K562 (cell line): ENCODE results near the gene TEX35. TPM values are rescaled to one million over a fixed set of nuclear protein-coding genes. Genes with fewer than 3 reads are reported as not detected.

Experiments
- ATAC-seq: fragments of 200-7000 bp; cut with Tn5 transposase; 3 replicates; pipeline ENCODE4 v1.9.1; 2020; ENCODE audit warnings: moderate library complexity
- BruUV-seq: library from RNA; stranded (reverse); fragments of 400-500 nt; replicated peaks from 2 replicates; lab custom pipeline; 2021; lab: Mats Ljungman, UMichigan
- CTCF ChIA-PET: fragments of 300-600 bp; formaldehyde crosslinking; extraction: SDS; loops from one replicate; lab custom pipeline; 2021; ENCODE audit warnings: low intra/inter-chr PET ratio; lab: Yijun Ruan, JAX
- POLR2A ChIA-PET: fragments of 300-600, 350-650 bp; sonication (Branson Sonifier 250); formaldehyde crosslinking; extraction: SDS; loops from one replicate; lab custom pipeline; 2021; ENCODE audit warnings: antibody characterized with exemption, inconsistent platforms; lab: Yijun Ruan, JAX
- DNase-seq, 4 experiments: peaks; one replicate each; pipeline versions ENCODE4 v3.0.0 to v3.0.0-alpha.2; 2011 to 2018; ENCODE audit warnings: low spot score in 3 of 4, mixed read lengths in 3 of 4; ENCODE audit errors: extremely low read depth in 1 of 4
- FAIRE-seq: peaks from 2 replicates; lab custom pipeline; 2011; peaks lifted over from hg19 to GRCh38; lab: Jason Lieb, UNC
- H2AFZ ChIP-seq: 2 replicates; pipeline ENCODE4 v1.6.0; 2011; ENCODE audit warnings: low read depth, low read length, control low read depth, inconsistent platforms
- H3K27ac ChIP-seq: fragments of 200-600 bp; 3 replicates; pipeline ENCODE4 v1.8.0; 2011; ENCODE audit warnings: low read depth, mild to moderate bottlenecking, control low read depth, inconsistent platforms, low read length, moderate library complexity, mixed read lengths; ENCODE audit errors: extremely low read depth
- H3K27me3 ChIP-seq, 2 experiments: fragments of 300-600 bp in 1 of 2; 2 replicates in 1 of 2; 3 replicates in 1 of 2; pipeline versions ENCODE4 v1.6.0 to v1.8.0; 2011; ENCODE audit warnings: inconsistent platforms in 2 of 2, low read length in 2 of 2, mild to moderate bottlenecking in 1 of 2, mixed read lengths in 1 of 2, moderate library complexity in 1 of 2; ENCODE audit not compliant: control insufficient read depth in 2 of 2, insufficient read depth in 2 of 2
- H3K36me3 ChIP-seq: fragments of 300-600 bp; 3 replicates; pipeline ENCODE4 v1.8.0; 2011; ENCODE audit warnings: mild to moderate bottlenecking, low read length, inconsistent platforms; ENCODE audit not compliant: control insufficient read depth, insufficient read depth
- H3K4me1 ChIP-seq, 2 experiments: fragments of 200-600 bp in 1 of 2; replicated peaks in 1 of 2; 2 replicates in 1 of 2; 3 replicates in 1 of 2; pipeline versions ENCODE4 v1.5.1 to v1.8.0; 2011; ENCODE audit warnings: inconsistent platforms in 2 of 2, low read length in 2 of 2, mild to moderate bottlenecking in 1 of 2, mixed read lengths in 1 of 2, moderate library complexity in 1 of 2; ENCODE audit not compliant: control insufficient read depth in 2 of 2, insufficient read depth in 2 of 2
- H3K4me2 ChIP-seq: 2 replicates; pipeline ENCODE4 v1.6.1; 2011; ENCODE audit warnings: low read length, control low read depth, inconsistent platforms, mixed read lengths; ENCODE audit not compliant: insufficient read depth
- H3K4me3 ChIP-seq: fragments of 200-600 bp; sonication (generic), shearing (Covaris generic); 2 replicates; pipeline ENCODE4 v1.5.1; 2016; ENCODE audit warnings: control low read depth, inconsistent platforms
- H3K79me2 ChIP-seq: fragments of 200-600 bp; 3 replicates; pipeline ENCODE4 v1.8.0; 2011; ENCODE audit warnings: low read length, inconsistent platforms; ENCODE audit not compliant: control insufficient read depth, insufficient read depth
- H3K9ac ChIP-seq, 2 experiments: 2 replicates each; pipeline versions ENCODE4 v1.6.0 to v1.6.1; 2011; ENCODE audit warnings: low read depth in 2 of 2, low read length in 2 of 2, control low read depth in 1 of 2, inconsistent platforms in 1 of 2, mild to moderate bottlenecking in 1 of 2, mixed read lengths in 1 of 2; ENCODE audit not compliant: insufficient read depth in 1 of 2
- H3K9me1 ChIP-seq: one replicate; pipeline ENCODE4 v1.6.0; 2011; ENCODE audit warnings: inconsistent platforms, mild to moderate bottlenecking, low read length, moderate library complexity; ENCODE audit not compliant: control insufficient read depth, insufficient read depth
- H3K9me3 ChIP-seq: replicated peaks from 2 replicates; pipeline ENCODE4 v1.5.1; 2011; ENCODE audit warnings: low read depth, low read length, inconsistent platforms; ENCODE audit not compliant: control insufficient read depth, insufficient read depth
- H4K20me1 ChIP-seq: replicated peaks from 2 replicates; pipeline ENCODE4 v1.6.1; 2011; ENCODE audit warnings: low read length, inconsistent platforms, mixed read lengths; ENCODE audit not compliant: control insufficient read depth, insufficient read depth
- BRD4 ChIP-seq: fragments of 200-600 bp; sonication (generic); IDR thresholded peaks from 2 replicates; pipeline ENCODE4 v1.6.1; 2017; ENCODE audit warnings: inconsistent platforms
- BRF1 ChIP-seq: IDR thresholded peaks from 3 replicates; pipeline ENCODE4 v1.6.1; 2011; ENCODE audit warnings: borderline replicate concordance, mild to moderate bottlenecking; ENCODE audit not compliant: insufficient read length; ENCODE audit errors: extremely low read depth
- CEBPB ChIP-seq: fragments of 450-650 bp; IDR thresholded peaks from 2 replicates; pipeline ENCODE4 v1.6.1; 2016; ENCODE audit warnings: missing genetic modification characterization, missing compliant biosample characterization
- HINFP ChIP-seq: fragments of 450-650 bp; conservative IDR thresholded peaks from 2 replicates; pipeline ENCODE4 v1.6.1; 2016; ENCODE audit warnings: missing genetic modification characterization, low read depth, mild to moderate bottlenecking, control low read depth, missing compliant biosample characterization
- KLF16 ChIP-seq: IDR thresholded peaks from 2 replicates; pipeline ENCODE4 v1.6.1; 2016; ENCODE audit warnings: antibody characterized with exemption
- NFXL1 ChIP-seq: fragments of 450-650 bp; formaldehyde crosslinking; IDR thresholded peaks from 2 replicates; pipeline ENCODE4 v1.4.0; 2021; ENCODE audit warnings: mild to moderate bottlenecking
- NFYB ChIP-seq: IDR thresholded peaks from 2 replicates; pipeline ENCODE4 v1.6.1; 2011; ENCODE audit warnings: mild to moderate bottlenecking, moderate library complexity; ENCODE audit not compliant: insufficient read length; ENCODE audit errors: extremely low read depth
- RFX5 ChIP-seq: IDR thresholded peaks from 2 replicates; pipeline ENCODE4 v1.6.1; 2011; ENCODE audit warnings: low read depth, mild to moderate bottlenecking, improper control_type of control experiment, low read length
- YY1 ChIP-seq, 3 experiments: IDR thresholded peaks; 2 replicates each; pipeline ENCODE4 v1.6.1; 2011; ENCODE audit warnings: low read length in 2 of 3, mild to moderate bottlenecking in 2 of 3, moderate library complexity in 2 of 3, borderline replicate concordance in 1 of 3, control low read depth in 1 of 3, low read depth in 1 of 3; ENCODE audit not compliant: insufficient read depth in 3 of 3, insufficient replicate concordance in 2 of 3, control insufficient read depth in 1 of 3, insufficient read length in 1 of 3; ENCODE audit errors: extremely low read depth in 1 of 3
- ZKSCAN1 ChIP-seq: fragments of 150-350 bp; IDR thresholded peaks from 2 replicates; pipeline ENCODE4 v1.6.1; 2016; ENCODE audit warnings: low read depth, low read length
- ZNF354B ChIP-seq: fragments of 250-450 bp; sonication (Bioruptor Pico); IDR thresholded peaks from 2 replicates; pipeline ENCODE4 v1.4.0; 2020
- WGBS: fragments of 100-300 bp; shearing (Covaris generic); methylation state at CpG from one replicate; pipeline ENCODE4 v1.1.6; 2016; ENCODE audit warnings: low coverage, mixed read lengths; ENCODE audit not compliant: insufficient coverage; ENCODE audit errors: missing lambda C conversion rate; 5-methylcytosine and 5-hydroxymethylcytosine counted together
- in situ Hi-C: fragments of 300-500 bp; cut with MboI; formaldehyde crosslinking; loops from 4 replicates; pipeline ENCODE4 v1.15.0; 2018; ENCODE audit warnings: inconsistent platforms, mixed read lengths
- intact Hi-C: fragments of 100-400 bp; cut with micrococcal nuclease; formaldehyde crosslinking; loops from 2 replicates; pipeline ENCODE4 v1.14.2; 2022
- polyA plus RNA-seq, 8 experiments: library from polyadenylated mRNA; depleted of rRNA in 4 of 8; stranded (reverse) in 5 of 8; unstranded in 3 of 8; fragments of >200 nt; fragmentation: Nextera tagmentation in 2 of 8; fragmentation: Illumina TruSeq in 1 of 8; extraction: Ambion mirVana in 2 of 8; extraction: Trizol in 1 of 8; gene quantifications; 2 replicates each; pipeline versions ENCODE4 v1.2.1 to v1.2.3, GENCODE V29; 2011 to 2014; ENCODE audit warnings: inconsistent platforms in 1 of 8, missing spikeins in 1 of 8
- total RNA-seq, 7 experiments: library from RNA; depleted of rRNA in 6 of 7; stranded (reverse); fragments of >200 nt in 6 of 7; fragmentation: Illumina TruSeq in 2 of 7; extraction: Trizol in 2 of 7; gene quantifications; 2 replicates each; pipeline versions ENCODE4 v1.2.1 to v1.2.3, GENCODE V29; 2011 to 2021; ENCODE audit warnings: low replicate concordance in 1 of 7
- TF ChIP-seq, protein P1 (sequence below): fragments of 250-450 bp; sonication (Bioruptor Pico); IDR thresholded peaks from 2 replicates; pipeline ENCODE4 v1.5.0; 2022; ENCODE audit warnings: mild to moderate bottlenecking
- TF ChIP-seq, protein P2 (sequence below): fragments of 450-650 bp; IDR thresholded peaks from 2 replicates; pipeline ENCODE4 v1.6.1; 2016; ENCODE audit warnings: mild to moderate bottlenecking

Gene TEX35
- total and polyA plus RNA-seq, 9 of the 15 experiments (the other 6 are each of a cell fraction or from before 2014, with no cell fraction given): not detected

DNA sequence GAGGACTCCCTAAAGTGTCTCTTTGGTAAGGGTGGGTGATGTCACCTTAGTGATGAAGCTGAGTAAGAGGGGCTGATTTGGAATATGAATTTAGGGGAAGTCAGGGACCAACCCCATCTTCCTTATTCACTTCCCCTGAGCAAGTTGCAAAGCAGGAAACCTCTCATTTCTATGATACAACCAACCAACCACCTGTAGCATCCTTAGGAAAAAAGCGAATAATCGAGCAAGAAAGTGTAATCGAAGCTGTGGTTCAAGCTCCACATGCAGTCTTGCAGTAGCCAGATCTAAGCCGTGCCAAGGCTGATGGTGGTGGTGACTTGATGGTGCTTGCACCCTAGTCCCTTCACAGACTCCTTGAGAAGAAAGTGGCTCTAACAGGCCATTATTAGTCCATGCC lies 3.2 kb downstream of the TEX35 start:
- H3K79me2 ChIP-seq: no peaks in the 10 kb centered on the region
- no peak overlapping the region for H3K9ac ChIP-seq
- H2AFZ ChIP-seq: no peak overlapping the region
- in situ Hi-C loops (no loop called here), intact Hi-C loops (no loop called here)
- no peak overlapping the region for H3K4me2 ChIP-seq
- H3K4me3 ChIP-seq: no peak overlapping the region
- H3K36me3 ChIP-seq: no peaks in the 10 kb centered on the region
- FAIRE-seq (no peak), DNase-seq (no peak), ATAC-seq (no peak)
- ChIA-PET CTCF (no interaction called here), POLR2A (interaction anchor here (0.6 to 1.0 kb wide), 2 partner anchors 21 to 1753 kb away, joined by 3 read pairs; no protein-coding TSS in a partner anchor)
- H3K9me1 ChIP-seq: no peaks in the 10 kb centered on the region
- WGBS: 0% methylated on average over 4 of the region's 4 CpGs
- no peaks in the 10 kb centered on the region for H3K9me3 ChIP-seq
- H3K4me1 ChIP-seq: 0 out of 5 replicates have a peak, but pooled peaks cover 0 to 3% of the 10 kb centered on the region in 2 experiments
- TF ChIP-seq YY1 (IDR thresholded peaks at IDR 0.05; ENCODE audit: borderline replicate concordance in 1 of 3, control insufficient read depth in 1 of 3, extremely low read depth in 1 of 3, insufficient read depth in 3 of 3, insufficient read length in 1 of 3, insufficient replicate concordance in 2 of 3, low read depth in 1 of 3, low read length in 2 of 3) (no peak), ZKSCAN1 (no peak), BRF1 (no peak), KLF16 (no peak), CEBPB (tag) (no peak), NFYB (no peak), ZNF354B (CRISPR knock-in tag) (no peak), BRD4 (no peak), HINFP (tag) (no peak), NFXL1 (CRISPR knock-in tag) (no peak), RFX5 (no peak)
- TF ChIP-seq, protein P1, sequence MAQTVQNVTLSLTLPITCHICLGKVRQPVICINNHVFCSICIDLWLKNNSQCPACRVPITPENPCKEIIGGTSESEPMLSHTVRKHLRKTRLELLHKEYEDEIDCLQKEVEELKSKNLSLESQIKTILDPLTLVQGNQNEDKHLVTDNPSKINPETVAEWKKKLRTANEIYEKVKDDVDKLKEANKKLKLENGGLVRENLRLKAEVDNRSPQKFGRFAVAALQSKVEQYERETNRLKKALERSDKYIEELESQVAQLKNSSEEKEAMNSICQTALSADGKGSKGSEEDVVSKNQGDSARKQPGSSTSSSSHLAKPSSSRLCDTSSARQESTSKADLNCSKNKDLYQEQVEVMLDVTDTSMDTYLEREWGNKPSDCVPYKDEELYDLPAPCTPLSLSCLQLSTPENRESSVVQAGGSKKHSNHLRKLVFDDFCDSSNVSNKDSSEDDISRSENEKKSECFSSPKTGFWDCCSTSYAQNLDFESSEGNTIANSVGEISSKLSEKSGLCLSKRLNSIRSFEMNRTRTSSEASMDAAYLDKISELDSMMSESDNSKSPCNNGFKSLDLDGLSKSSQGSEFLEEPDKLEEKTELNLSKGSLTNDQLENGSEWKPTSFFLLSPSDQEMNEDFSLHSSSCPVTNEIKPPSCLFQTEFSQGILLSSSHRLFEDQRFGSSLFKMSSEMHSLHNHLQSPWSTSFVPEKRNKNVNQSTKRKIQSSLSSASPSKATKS (CRISPR knock-in tag): no peak
- TF ChIP-seq, protein P2, sequence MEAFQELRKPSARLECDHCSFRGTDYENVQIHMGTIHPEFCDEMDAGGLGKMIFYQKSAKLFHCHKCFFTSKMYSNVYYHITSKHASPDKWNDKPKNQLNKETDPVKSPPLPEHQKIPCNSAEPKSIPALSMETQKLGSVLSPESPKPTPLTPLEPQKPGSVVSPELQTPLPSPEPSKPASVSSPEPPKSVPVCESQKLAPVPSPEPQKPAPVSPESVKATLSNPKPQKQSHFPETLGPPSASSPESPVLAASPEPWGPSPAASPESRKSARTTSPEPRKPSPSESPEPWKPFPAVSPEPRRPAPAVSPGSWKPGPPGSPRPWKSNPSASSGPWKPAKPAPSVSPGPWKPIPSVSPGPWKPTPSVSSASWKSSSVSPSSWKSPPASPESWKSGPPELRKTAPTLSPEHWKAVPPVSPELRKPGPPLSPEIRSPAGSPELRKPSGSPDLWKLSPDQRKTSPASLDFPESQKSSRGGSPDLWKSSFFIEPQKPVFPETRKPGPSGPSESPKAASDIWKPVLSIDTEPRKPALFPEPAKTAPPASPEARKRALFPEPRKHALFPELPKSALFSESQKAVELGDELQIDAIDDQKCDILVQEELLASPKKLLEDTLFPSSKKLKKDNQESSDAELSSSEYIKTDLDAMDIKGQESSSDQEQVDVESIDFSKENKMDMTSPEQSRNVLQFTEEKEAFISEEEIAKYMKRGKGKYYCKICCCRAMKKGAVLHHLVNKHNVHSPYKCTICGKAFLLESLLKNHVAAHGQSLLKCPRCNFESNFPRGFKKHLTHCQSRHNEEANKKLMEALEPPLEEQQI: no peak
- H4K20me1 ChIP-seq: no peaks in the 10 kb centered on the region
- no TSS peak for BruUV-seq
- H3K27me3 ChIP-seq: peaks cover 0 to 20% of the 10 kb centered on the region in 2 experiments; a peak in 2 of 5 replicates
- no peak overlapping the region for H3K27ac ChIP-seq
